ENCODE results near the gene RNF41.

GRCh38 chr12:56190695-56191155 lies 31.0 kb downstream of the RNF41 start:
- TF ChIP-seq CTCF (IDR thresholded peaks at IDR 0.05) (no peak), POLR2AphosphoS5 (IDR thresholded peaks at IDR 0.05) (no peak), POLR2A (IDR thresholded peaks at IDR 0.05) (no peak)
